Tibial nerve (tissue), 4 donors: ENCODE results near the gene TNPO3. TPM values are rescaled to one million over a fixed set of nuclear protein-coding genes. Genes with fewer than 3 reads are reported as not detected.
A peak's percentile ranks its signal among the peaks of the same experiment; 100 is the strongest.

Experiments used
- DNase-seq, 2 donors: peaks; one replicate each; pipeline ENCODE4 v3.0.0-alpha.2; 2019; ENCODE audit warnings: low spot score in 2 of 2
- H3K27ac ChIP-seq, 4 donors: fragments of 200-600 bp; sonication (generic) in 3 of 4; one replicate each; pipeline ENCODE4 v1.5.1; 2017 to 2019; ENCODE audit warnings: mild to moderate bottlenecking in 1 of 4
- H3K27me3 ChIP-seq, 2 donors: fragments of 200-600 bp; sonication (generic) in 1 of 2; one replicate each; pipeline versions ENCODE4 v1.5.1 to v1.6.0; 2017 to 2019
- H3K36me3 ChIP-seq, 3 donors: fragments of 200-600 bp; sonication (generic); one replicate each; pipeline ENCODE4 v1.5.1; 2018 to 2019
- H3K4me1 ChIP-seq, 4 donors: fragments of 200-600 bp; sonication (generic) in 3 of 4; one replicate each; pipeline ENCODE4 v1.5.1; 2017 to 2019
- H3K4me3 ChIP-seq, 4 donors: fragments of 200-600 bp; sonication (generic) in 3 of 4; one replicate each; pipeline ENCODE4 v1.5.1; 2017 to 2019; ENCODE audit warnings: mild to moderate bottlenecking in 1 of 4, moderate library complexity in 1 of 4
- H3K9me3 ChIP-seq, 4 donors: fragments of 200-600 bp; sonication (generic) in 3 of 4; one replicate each; pipeline ENCODE4 v1.5.1; 2017 to 2019
- CTCF ChIP-seq, 5 experiments: fragments of 200-600 bp in 3 of 5; fragments of 450-650 bp in 2 of 5; sonication (generic) in 3 of 5; IDR thresholded peaks; one replicate each; pipeline ENCODE4 v1.5.1; 2016 to 2019; ENCODE audit warnings: antibody characterized with exemption in 5 of 5, mild to moderate bottlenecking in 3 of 5, moderate library complexity in 2 of 5
- EP300 ChIP-seq, 2 donors: sonication (generic); formaldehyde crosslinking; IDR thresholded peaks; one replicate each; pipeline ENCODE4 v1.6.1; 2017; ENCODE audit warnings: antibody characterized with exemption in 2 of 2, mild to moderate bottlenecking in 1 of 2
- POLR2A ChIP-seq, 2 donors: fragments of 450-650 bp; IDR thresholded peaks; one replicate each; pipeline ENCODE4 v1.6.1; 2017; ENCODE audit warnings: antibody characterized with exemption in 2 of 2, mild to moderate bottlenecking in 2 of 2, moderate library complexity in 2 of 2
- WGBS, 2 donors: methylation state at CpG; one replicate each; pipeline ENCODE4 v1.1.5; 2018; 5-methylcytosine and 5-hydroxymethylcytosine counted together
- total RNA-seq, 4 donors: library from RNA; depleted of rRNA; stranded (reverse); fragments of >200 nt; gene quantifications; one replicate each; pipeline ENCODE4 v1.1.0, GENCODE V29; 2016

The TNPO3 gene
- total RNA-seq, 4 donors from 2014 or later = 33.9 to 36.9 (median 35.5) TPM

GRCh38 chr7:128923411-128923800 lies 131.5 kb downstream of the TNPO3 start:
- peak in 1 of 2 donors; percentile 1 for DNase-seq
- Histone ChIP-seq H3K27ac (no peak overlapping the region), H3K36me3 (no peaks in the 10 kb centered on the region), H3K27me3 (peaks cover 0 to 45% of the 10 kb centered on the region in 2 donors), H3K4me3 (no peak overlapping the region), H3K9me3 (no peaks in the 10 kb centered on the region), H3K4me1 (no peaks in the 10 kb centered on the region)
- TF ChIP-seq CTCF (IDR thresholded peaks at IDR 0.05) (no peak), POLR2A (IDR thresholded peaks at IDR 0.05) (no peak), EP300 (IDR thresholded peaks at IDR 0.05) (no peak)
- WGBS, 2 donors = 69 to 79% methylated on average over 4 to 5 of the region's 5 CpGs

- no peak overlapping the region for H3K4me3 ChIP-seq
- H3K9me3 ChIP-seq = no peaks in the 10 kb centered on the region
- TF ChIP-seq POLR2A (IDR thresholded peaks at IDR 0.05) (no peak), CTCF (IDR thresholded peaks at IDR 0.05) (no peak), EP300 (IDR thresholded peaks at IDR 0.05) (no peak)
- DNase-seq = no peak
- WGBS, 2 donors = 76 to 77% methylated on average over 16 of the region's 16 CpGs
- no peaks in the 10 kb centered on the region for H3K36me3 ChIP-seq
- no peak overlapping the region for H3K27ac ChIP-seq
- H3K4me1 ChIP-seq = no peaks in the 10 kb centered on the region
- peaks cover 0 to 44% of the 10 kb centered on the region in 2 donors for H3K27me3 ChIP-seq
Observed at GRCh38 chr7:128922496-128923410, 132.2 kb downstream of the TNPO3 start.

GRCh38 chr7:128921866-128922440 lies 133.0 kb downstream of the TNPO3 start:
- Histone ChIP-seq H3K4me3 (no peak overlapping the region), H3K27me3 (peaks cover 0 to 48% of the 10 kb centered on the region in 2 donors), H3K36me3 (no peaks in the 10 kb centered on the region), H3K4me1 (no peaks in the 10 kb centered on the region), H3K27ac (no peak overlapping the region), H3K9me3 (no peaks in the 10 kb centered on the region)
- DNase-seq = no peak
- no peak for TF ChIP-seq EP300 (IDR thresholded peaks at IDR 0.05)
- no peak for TF ChIP-seq CTCF (IDR thresholded peaks at IDR 0.05)
- TF ChIP-seq POLR2A (IDR thresholded peaks at IDR 0.05) = no peak
- 73 to 77% methylated on average over 9 of the region's 9 CpGs for WGBS, 2 donors

GRCh38 chr7:128920913-128921582 lies 133.9 kb downstream of the TNPO3 start:
- Histone ChIP-seq H3K27me3 (peaks cover 0 to 57% of the 10 kb centered on the region in 2 donors), H3K9me3 (no peaks in the 10 kb centered on the region), H3K4me3 (no peak overlapping the region), H3K27ac (no peak overlapping the region), H3K36me3 (no peaks in the 10 kb centered on the region), H3K4me1 (peaks cover 0 to 1% (median under 1%) of the 10 kb centered on the region in 4 donors)
- peak in 1 of 2 donors; percentile 14 for DNase-seq
- 57 to 58% methylated on average over 13 of the region's 13 CpGs for WGBS, 2 donors
- TF ChIP-seq EP300 (IDR thresholded peaks at IDR 0.05) (no peak), POLR2A (IDR thresholded peaks at IDR 0.05) (no peak), CTCF (IDR thresholded peaks at IDR 0.05) (no peak)
